ENCODE data around the gene SRRM2.
A peak's percentile ranks its signal among the peaks of the same experiment; 100 is the strongest.

Gene SRRM2

GRCh38 chr16:2745961-2746360, 6.5 kb upstream of the SRRM2 start:
- no peak for TF ChIP-seq CTCF (IDR thresholded peaks at IDR 0.05; ENCODE audit: insufficient read depth, low read depth, low read length, missing control alignments)
- no peak overlapping the region for H3K4me3 ChIP-seq (ENCODE audit: low read length)
- DNase-seq (ENCODE audit: low read depth): no peak

GRCh38 chr16:2748757-2749455, 3.5 kb upstream of the SRRM2 start:
- no peak for TF ChIP-seq CTCF (IDR thresholded peaks at IDR 0.05; ENCODE audit: insufficient read depth, low read depth, low read length, missing control alignments)
- no peak for DNase-seq (ENCODE audit: low read depth)
- H3K4me3 ChIP-seq (ENCODE audit: low read length): no peak overlapping the region

DNA sequence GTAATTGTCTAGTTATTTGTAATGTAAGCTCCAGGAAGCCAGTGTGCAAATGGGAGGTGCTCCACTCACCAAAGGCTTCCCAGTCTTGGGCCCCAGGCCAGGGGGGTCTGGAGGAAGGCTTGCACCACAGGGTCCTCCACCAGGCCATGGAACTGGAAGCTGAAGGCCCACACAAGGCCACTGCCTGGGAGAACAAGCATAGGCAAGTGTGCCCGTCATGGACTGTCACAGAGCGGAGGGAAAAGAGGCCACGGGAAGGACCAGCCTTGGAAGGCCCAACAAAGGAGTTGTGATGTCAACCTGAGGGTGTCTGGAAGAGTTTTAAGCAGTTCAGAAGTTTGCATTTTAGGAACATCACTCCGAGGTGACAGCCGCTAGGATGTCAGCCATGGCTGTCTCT, 3.0 kb upstream of the SRRM2 start:
- DNase-seq (ENCODE audit: low read depth): no peak
- TF ChIP-seq CTCF (IDR thresholded peaks at IDR 0.05; ENCODE audit: insufficient read depth, low read depth, low read length, missing control alignments): no peak
- H3K4me3 ChIP-seq (ENCODE audit: low read length): no peak overlapping the region

DNA sequence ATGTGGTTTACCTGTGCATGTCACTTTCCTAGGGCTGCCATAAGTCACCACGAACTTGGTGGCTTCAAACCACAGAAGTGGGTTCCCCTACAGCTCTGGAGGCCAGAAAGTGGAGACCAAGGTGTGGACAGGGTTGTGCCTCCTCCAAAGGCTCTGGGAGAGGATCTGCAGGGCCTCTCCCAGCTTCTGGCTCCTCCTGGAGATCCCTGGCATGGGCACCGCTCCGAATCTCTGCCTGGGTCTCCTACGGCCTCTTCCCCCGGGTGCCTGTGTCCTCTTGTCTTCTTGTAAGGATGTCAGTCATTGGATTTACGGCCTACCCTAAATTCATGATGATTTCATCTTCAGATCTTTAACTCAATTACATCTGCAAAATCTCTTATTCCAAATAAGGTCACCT, 2.5 kb upstream of the SRRM2 start:
- H3K4me3 ChIP-seq (ENCODE audit: low read length): no peak overlapping the region
- DNase-seq (ENCODE audit: low read depth): no peak
- TF ChIP-seq CTCF (IDR thresholded peaks at IDR 0.05; ENCODE audit: insufficient read depth, low read depth, low read length, missing control alignments): no peak

DNA sequence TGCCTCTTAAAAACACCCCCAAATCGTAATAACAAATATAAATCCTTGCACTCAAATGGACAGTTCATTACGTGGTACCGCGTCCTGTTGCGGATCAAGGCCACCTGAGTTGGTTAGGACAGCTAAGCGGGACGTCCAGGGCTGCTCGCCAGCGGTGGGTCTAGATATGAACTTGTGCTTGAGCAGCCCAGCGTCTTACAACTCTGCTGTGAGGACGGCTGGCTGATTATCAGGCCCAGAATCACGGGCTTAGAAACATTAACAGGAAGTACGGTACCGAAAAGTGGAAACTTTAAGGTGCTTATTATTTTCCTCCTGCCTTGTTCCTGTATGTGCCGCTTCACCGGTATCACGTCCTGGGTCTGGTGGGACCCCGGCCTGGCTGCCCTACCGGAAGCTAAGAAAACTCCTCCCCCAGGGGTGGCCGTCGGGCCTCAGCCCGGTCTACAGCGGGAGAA, 832 bp upstream of the SRRM2 start:
- peak overlapping the region; percentile 57 for H3K4me3 ChIP-seq (ENCODE audit: low read length)
- TF ChIP-seq CTCF (IDR thresholded peaks at IDR 0.05; ENCODE audit: insufficient read depth, low read depth, low read length, missing control alignments): no peak
- DNase-seq (ENCODE audit: low read depth): no peak

GRCh38 chr16:2752850-2753732, 653 bp downstream of the SRRM2 start:
- DNase-seq (ENCODE audit: low read depth): peak; percentile 79
- no peak for TF ChIP-seq CTCF (IDR thresholded peaks at IDR 0.05; ENCODE audit: insufficient read depth, low read depth, low read length, missing control alignments)
- peak overlapping the region; percentile 57 for H3K4me3 ChIP-seq (ENCODE audit: low read length)

Data from epithelial cell of esophagus (primary cell).